HG03378 (cell line): ENCODE results near the gene BCL6.

Experiments
- ATAC-seq: cut with Tn5 transposase; IDR thresholded peaks from one replicate; pipeline ENCODE4 v1.9.1; 2021; ENCODE audit warnings: mild to moderate bottlenecking, moderate library complexity; ENCODE audit not compliant: unreplicated experiment

The BCL6 gene

GRCh38 chr3:187740421-187741399, 4.6 kb downstream of the BCL6 start:
- no peak for ATAC-seq

GRCh38 chr3:187739561-187740332, 5.5 kb downstream of the BCL6 start:
- ATAC-seq: no peak

GRCh38 chr3:187739094-187739560, 6.1 kb downstream of the BCL6 start:
- no peak for ATAC-seq

GRCh38 chr3:187738331-187739093, 6.8 kb downstream of the BCL6 start:
- ATAC-seq: no peak

GRCh38 chr3:187738071-187738330, 7.3 kb downstream of the BCL6 start:
- ATAC-seq: no peak

- no peak for ATAC-seq
Observed at GRCh38 chr3:187737368-187738070, 7.7 kb downstream of the BCL6 start.

GRCh38 chr3:187737006-187737367, 8.3 kb downstream of the BCL6 start:
- no peak for ATAC-seq

GRCh38 chr3:187736418-187736871, 8.8 kb downstream of the BCL6 start:
- ATAC-seq: no peak

- no peak for ATAC-seq
Observed at GRCh38 chr3:187735837-187736236, 9.4 kb downstream of the BCL6 start.

GRCh38 chr3:187735383-187735782, 9.9 kb downstream of the BCL6 start:
- ATAC-seq: no peak

- ATAC-seq: no peak
Observed at GRCh38 chr3:187734841-187735240, 10.4 kb downstream of the BCL6 start.

- ATAC-seq: no peak
Observed at GRCh38 chr3:187733371-187733770, 11.9 kb downstream of the BCL6 start.

GRCh38 chr3:187729598-187729997, 15.7 kb downstream of the BCL6 start:
- ATAC-seq: no peak

GRCh38 chr3:187728940-187729583, 16.2 kb downstream of the BCL6 start:
- no peak for ATAC-seq

GRCh38 chr3:187728248-187728647, 17.0 kb downstream of the BCL6 start:
- no peak for ATAC-seq

- ATAC-seq: no peak
Observed at GRCh38 chr3:187726564-187726963, 18.7 kb downstream of the BCL6 start.

GRCh38 chr3:187725653-187726370, 19.5 kb downstream of the BCL6 start:
- no peak for ATAC-seq

GRCh38 chr3:187725224-187725623, 20.0 kb downstream of the BCL6 start:
- no peak for ATAC-seq

GRCh38 chr3:187722206-187722612, 23.1 kb downstream of the BCL6 start:
- no peak for ATAC-seq
